HEK293T (cell line): ENCODE data around the gene SLC37A1.

Experiments
- ARNT ChIP-seq: fragments of 450-650 bp; IDR thresholded peaks from 2 replicates; pipeline ENCODE4 v1.6.1; 2017; ENCODE audit warnings: mild to moderate bottlenecking
- BHLHE40 ChIP-seq: fragments of 450-650 bp; IDR thresholded peaks from 2 replicates; pipeline ENCODE4 v1.6.1; 2016; ENCODE audit warnings: mild to moderate bottlenecking, moderate library complexity, borderline replicate concordance
- FOXA1 ChIP-seq: fragments of 450-650 bp; IDR thresholded peaks from 2 replicates; pipeline ENCODE4 v1.6.1; 2016; ENCODE audit warnings: mild to moderate bottlenecking
- FOXK2 ChIP-seq: fragments of 450-650 bp; IDR thresholded peaks from 2 replicates; pipeline ENCODE4 v1.6.1; 2016; ENCODE audit warnings: mild to moderate bottlenecking
- FOXM1 ChIP-seq: fragments of 450-650 bp; IDR thresholded peaks from 2 replicates; pipeline ENCODE4 v1.6.1; 2017; ENCODE audit warnings: mild to moderate bottlenecking, borderline replicate concordance
- LEF1 ChIP-seq: fragments of 450-650 bp; IDR thresholded peaks from 2 replicates; pipeline ENCODE4 v1.6.1; 2017; ENCODE audit warnings: mild to moderate bottlenecking, borderline replicate concordance
- PKNOX1 ChIP-seq: fragments of 450-650 bp; IDR thresholded peaks from 2 replicates; pipeline ENCODE4 v1.6.1; 2016
- SP1 ChIP-seq: fragments of 450-650 bp; IDR thresholded peaks from 2 replicates; pipeline ENCODE4 v1.6.1; 2017
- ZNF384 ChIP-seq: fragments of 450-650 bp; IDR thresholded peaks from 2 replicates; pipeline ENCODE4 v1.6.1; 2016

- no peak for TF ChIP-seq FOXM1
- no peak for TF ChIP-seq PKNOX1
- TF ChIP-seq SP1, result no peak
- no peak for TF ChIP-seq FOXK2
- TF ChIP-seq ZNF384, result no peak
- TF ChIP-seq LEF1, result no peak
- TF ChIP-seq BHLHE40, result no peak
- TF ChIP-seq FOXA1, result no peak
- TF ChIP-seq ARNT, result no peak
Measured at GRCh38 chr21:42559326-42559725, 45.7 kb downstream of the SLC37A1 start.
